Left cardiac atrium (tissue), 4 donors: Measurements from ENCODE around the gene SEPTIN11. TPM values are rescaled to one million over a fixed set of nuclear protein-coding genes. Genes with fewer than 3 reads are reported as not detected.

Experiments used
- ATAC-seq, 2 donors: fragments of 200-7000 bp; cut with Tn5 transposase; one replicate each; pipeline ENCODE4 v1.9.1; 2020; ENCODE audit warnings: mild to moderate bottlenecking in 2 of 2, moderate library complexity in 2 of 2
- DNase-seq: peaks from one replicate; pipeline ENCODE4 v3.0.0-alpha.2; 2020
- intact Hi-C, 2 donors: fragments of 100-400 bp; cut with DNase I; formaldehyde crosslinking; loops; one replicate each; pipeline versions ENCODE4 v1.14.1 to v1.15.1; 2022 to 2023
- long read RNA-seq: library from polyadenylated mRNA; unstranded; transcript quantifications from one replicate; pipeline ENCODE4 v2.0.0, GENCODE V29; 2021
- total RNA-seq, 2 donors: library from RNA; stranded (reverse); fragmentation: NEBNext Ultra II Directional; extraction: Animal tissue kit (Norgen Biotek cat#: 25700); gene quantifications; one replicate each; pipeline ENCODE4 v1.2.1, GENCODE V29; 2021
- donor health status: DM: no; HTN: yes; CAD: no.
- donor health status: DM: no; HTN: yes; CAD: no; lungs with severe emphysema.
- donor health status: DM: yes; HTN: yes; CAD: no.
- donor health status: Dilated cardiomyopathy.

The SEPTIN11 gene
- total RNA-seq: 10 to 100 TPM; 59.6 to 65.6 TPM
- long read RNA-seq, full-length matches to known transcripts: 19 of 47 reads
- long read RNA-seq, partial matches to known transcripts: 1 of 47 reads
- long read RNA-seq, other reads (novel, unspliced or antisense): 27 of 47 reads

DNA sequence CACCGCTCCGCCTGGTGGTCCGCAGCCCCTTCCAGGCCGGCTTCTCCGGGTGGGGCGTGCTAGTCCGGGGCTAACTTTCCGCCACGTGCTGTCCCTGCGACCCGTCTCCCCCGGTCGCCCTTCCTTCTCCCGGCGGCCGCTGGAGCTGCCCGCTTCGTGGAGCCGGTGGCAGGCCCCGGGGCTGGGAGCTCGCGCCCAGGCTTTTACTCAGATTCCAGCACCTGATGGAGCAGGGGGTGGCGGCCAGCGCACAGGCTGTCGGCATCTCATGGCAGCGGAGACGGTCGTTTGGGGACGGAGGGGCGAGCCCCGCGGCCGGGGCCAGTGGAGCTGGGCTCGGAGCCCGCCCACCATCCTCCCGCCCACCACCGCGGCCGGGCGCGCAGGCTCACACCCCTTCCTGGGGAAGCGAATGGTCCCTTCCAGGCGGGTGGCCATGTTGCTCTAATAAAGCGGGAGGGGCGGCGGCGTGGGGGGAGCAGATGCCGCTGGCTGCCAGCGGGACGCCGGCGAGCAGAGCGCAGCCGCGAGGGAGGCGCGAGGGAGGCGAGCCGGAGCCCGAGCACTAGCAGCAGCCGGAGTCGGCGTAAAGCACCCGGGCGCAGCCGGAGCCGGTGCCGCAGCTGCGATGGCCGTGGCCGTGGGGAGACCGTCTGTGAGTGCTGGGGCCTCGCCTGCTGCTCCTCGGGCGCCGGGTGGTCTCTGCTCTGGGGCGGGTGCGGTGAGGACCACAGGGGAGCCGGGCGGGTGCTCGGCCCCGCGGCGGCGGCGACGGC is at the start of gene SEPTIN11:
SEPTIN11 (plus strand) TSS at position 477 of the 776 bp plus-strand sequence; CDS start at position 629, 152 bp downstream.
- ATAC-seq: peak; percentile 93 to 95
- peak; percentile 96 for DNase-seq
- intact Hi-C loops: loop anchor here in 1 of 2 donors (5.0 kb wide), 1 partner anchor 38 kb away; no protein-coding TSS in a partner anchor

DNA sequence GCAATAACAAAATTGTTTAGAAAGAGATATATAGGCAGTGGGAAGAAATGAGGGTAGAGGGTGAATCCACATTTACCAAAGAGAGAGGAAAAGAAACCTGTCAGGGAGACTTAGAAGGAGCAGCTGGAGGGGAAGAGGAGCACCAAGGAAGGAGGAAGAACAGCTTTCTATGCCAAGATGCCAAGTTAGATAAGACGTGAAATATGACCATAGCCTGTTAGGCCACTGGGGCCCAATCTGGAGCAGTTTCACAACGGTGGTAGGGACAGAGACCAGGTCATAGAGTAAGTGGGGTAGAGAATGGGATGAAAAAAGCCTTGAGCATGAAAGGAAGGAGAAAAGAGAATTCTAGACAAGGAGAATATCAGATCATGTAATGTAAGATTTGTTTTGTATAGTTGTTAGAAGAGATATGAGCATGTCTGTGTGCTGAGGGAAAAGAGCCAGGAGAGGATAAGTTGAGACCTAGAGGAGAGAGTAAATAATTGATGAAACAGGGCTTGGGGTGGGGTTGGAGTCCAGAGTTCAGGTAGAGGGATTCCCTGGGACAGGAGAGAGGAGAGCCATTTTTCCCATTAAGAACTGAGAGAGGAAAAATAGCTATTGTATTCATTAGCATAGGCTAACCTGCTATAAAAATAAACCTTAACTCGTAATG is 47.2 kb upstream of the SEPTIN11 start:
- DNase-seq (no peak), ATAC-seq (no peak)
- intact Hi-C loops: no loop called here

DNA sequence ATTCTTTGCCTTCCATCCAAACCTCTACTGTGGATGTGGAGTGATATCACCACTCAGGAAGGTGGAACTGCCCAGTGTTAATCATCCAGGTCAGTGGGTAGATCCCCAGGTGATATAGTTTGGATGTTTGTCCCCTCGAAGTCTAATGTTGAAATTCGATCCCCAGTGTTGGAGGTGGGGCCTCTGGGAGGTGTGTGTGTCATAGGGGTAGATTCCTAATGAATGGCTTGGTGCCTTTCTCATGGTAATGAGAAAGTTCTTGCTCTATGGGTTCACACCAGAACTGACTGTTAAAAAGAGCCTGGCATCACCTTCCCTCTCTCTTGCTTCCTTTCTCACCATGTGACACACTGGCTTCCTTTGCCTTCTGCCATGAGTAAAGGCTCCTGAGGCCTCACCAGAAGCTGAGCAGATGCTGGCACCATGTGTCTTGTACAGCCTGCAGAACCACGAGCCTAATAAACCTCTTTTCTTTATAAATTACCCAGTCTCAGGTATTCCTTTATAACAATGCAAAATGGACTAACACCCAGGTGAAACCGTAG is 44.8 kb upstream of the SEPTIN11 start:
- ATAC-seq: no peak
- intact Hi-C loops: no loop called here

DNA sequence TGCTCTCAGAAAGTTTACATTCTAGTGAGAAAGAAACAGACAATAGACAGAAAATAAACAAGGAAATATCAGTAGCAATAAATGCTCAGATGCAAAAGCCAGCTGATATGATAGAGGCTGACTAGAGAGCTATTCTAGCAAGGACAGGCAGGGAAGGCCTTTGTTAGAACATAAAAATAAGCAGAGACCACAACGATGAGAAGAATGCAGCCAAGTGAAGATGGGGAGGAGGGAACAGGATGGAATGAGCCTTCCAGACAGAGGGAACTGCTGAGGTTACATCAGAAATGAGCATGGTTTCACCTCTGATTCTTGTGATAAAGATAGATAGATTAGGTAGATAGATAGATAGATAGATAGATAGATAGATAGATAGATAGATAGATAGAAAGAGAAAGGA is 44.0 kb upstream of the SEPTIN11 start:
- DNase-seq (no peak), ATAC-seq (no peak)
- intact Hi-C loops: no loop called here

More for the DNA sequence above, 44.8 kb upstream of the SEPTIN11 start:
- DNase-seq: no peak

DNA sequence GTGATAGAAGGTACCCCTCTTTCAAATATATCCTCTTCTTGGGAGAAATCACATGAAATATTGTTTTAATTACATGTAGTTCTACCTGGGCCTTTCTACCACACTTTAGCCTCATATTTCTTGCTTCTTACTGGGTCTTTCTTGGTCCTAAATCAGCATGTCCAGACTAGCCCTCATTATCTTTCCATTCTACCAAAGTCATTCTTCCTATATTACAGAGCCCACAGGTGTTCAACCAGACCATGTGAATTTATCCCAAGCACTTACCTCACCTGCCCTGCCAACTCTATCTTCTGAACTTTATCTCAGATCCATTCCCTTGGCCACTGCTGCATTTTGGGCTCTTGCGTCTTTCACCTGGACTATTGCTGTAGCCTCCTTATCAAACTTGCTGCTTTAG is 39.8 kb upstream of the SEPTIN11 start:
- intact Hi-C loops: no loop called here
- DNase-seq (no peak), ATAC-seq (no peak)

DNA sequence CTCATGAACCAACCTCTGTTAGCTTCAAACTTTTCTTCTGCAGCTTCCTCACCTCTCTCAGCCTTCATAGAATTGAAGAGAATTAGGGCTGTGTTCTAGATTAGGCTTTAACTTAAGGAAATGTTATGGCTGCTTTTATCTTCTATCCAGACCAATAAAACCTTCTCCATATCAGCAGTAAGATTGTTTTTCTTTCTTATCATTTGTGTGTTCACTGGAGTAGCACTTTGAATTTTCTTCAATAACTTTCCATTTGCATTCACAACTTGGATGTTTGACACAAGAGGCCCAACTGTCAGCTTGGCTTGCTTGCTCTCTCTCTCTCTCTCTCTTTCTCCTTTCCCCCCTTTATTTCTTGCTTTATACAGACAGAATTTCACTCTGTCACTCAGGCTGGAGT is 28.8 kb upstream of the SEPTIN11 start:
- DNase-seq: no peak
- intact Hi-C loops: no loop called here
- ATAC-seq: no peak

DNA sequence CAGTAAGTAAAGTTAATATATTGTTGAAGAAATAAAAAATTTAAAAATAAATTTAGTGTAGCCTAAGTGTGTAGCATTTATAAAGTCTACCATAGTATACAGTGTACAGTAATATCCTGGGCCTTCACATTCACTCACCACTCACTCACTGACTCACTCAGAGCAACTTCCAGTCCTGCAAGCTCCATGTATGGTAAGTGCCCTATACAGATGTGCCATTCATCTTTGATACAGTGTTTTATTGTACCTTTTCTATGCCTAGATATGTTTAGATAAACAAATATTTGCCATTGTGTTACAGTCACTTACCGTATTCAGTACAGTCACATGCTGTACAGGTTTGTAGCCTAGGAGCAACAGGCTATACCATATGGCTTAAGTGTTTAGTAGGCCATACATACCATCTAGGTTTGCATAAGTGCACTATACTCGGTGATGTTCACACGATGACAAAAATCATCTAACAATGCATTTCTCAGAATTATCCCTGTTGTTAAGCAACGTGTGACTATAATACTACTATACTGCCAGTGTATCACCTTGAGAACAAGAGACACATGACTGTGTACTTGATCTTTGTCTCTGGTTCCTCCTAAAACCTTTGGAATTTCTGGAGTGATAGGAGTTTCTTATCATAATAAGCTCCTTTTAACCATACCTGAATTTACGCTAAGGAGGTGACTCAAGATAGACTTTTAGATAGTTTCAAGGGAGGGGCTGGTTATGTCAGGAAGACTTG is 25.8 kb upstream of the SEPTIN11 start:
- no peak for ATAC-seq
- DNase-seq: no peak
- intact Hi-C loops: no loop called here

DNA sequence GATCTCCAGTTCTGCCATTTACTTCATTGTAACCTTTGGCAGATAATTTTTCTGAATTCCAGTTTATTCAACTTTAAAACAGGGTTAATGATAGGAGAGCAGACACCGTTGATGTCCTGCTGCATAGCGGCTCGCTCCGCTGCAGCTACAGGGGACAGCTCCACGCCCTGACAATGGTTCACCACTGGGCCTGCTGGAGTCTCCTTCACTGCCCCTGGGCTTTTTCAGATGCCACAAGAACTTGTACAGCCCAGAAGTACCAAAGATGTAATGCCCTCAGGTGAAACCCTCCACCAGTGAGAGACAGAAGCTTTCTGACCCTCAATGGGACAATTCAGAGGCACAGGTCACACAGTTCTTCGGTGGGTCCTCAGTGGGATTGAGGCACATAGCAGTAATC is 22.7 kb upstream of the SEPTIN11 start:
- no peak for ATAC-seq

DNA sequence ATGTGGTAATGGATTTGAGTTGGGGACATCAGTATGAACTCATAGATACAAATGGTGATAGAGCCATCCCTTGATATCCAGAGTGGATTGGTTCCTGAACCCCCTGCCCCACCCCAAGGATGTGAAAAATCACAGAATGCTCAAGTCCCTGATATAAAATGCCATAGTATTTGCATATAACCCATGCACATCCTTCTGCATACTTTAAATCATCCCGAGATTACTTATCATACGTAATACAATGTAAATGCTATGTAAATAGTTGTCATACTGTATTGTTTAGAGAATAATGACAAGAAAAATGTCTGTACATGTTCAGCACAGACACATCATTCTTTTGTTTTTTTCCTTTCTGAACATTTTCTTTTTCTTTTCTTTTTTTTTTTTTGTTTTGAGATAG is 18.9 kb upstream of the SEPTIN11 start:
- intact Hi-C loops: no loop called here
- no peak for ATAC-seq
- DNase-seq: no peak

More for the DNA sequence above, 22.7 kb upstream of the SEPTIN11 start:
- intact Hi-C loops: no loop called here
- no peak for DNase-seq

DNA sequence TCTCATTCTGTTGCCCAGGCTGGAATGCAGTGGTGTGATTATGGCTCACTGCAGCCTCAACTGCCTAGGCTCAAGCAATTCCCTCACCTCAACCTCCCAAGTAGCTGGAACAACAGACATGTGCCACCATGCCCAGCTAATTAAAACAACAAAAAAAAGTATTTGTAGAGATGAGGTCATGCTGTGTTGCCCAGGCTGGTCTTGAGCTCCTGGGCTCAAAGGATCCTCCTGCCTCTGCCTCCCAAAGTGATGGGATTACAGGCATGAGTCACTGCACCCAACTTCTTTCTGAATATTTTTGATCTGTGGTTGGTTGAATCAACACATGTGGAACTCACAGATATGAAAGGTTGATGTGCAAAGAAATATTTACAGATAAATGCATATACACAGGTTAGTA is 18.5 kb upstream of the SEPTIN11 start:
- intact Hi-C loops: no loop called here
- ATAC-seq: no peak

DNA sequence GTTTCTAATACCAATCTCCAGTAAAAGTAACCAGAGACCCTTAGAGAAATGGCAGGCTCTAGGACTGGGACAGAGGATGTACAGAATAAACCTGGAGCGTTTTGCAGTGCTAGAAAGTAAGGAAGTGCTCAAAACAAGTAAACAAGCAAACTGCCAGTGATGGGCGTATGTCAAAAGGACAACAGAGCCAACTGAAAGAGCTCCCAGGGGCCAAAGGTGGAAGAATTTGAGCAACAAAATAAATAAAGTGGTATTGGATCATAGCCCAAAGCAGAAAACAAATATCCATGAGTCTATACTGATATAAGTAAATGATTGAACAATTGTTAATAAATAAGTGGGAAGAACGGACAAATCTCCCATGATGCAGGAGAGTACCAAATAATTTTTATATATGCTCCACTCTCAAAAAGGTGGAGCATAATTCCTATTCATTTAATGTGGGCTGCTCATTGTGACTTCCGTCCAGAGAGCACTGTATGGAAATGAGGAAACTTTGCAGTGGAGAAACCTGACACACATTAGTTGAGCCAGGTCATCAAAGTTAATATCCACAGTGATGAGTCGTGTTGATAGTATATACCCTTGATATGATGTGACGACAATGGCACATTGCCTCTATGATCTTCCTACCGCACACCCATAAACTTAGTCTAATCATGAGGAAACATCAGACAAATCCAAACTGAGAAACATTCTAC is 17.8 kb upstream of the SEPTIN11 start:
- no peak for ATAC-seq
- intact Hi-C loops: no loop called here
- no peak for DNase-seq

More for the DNA sequence above, 18.5 kb upstream of the SEPTIN11 start:
- DNase-seq: no peak

DNA sequence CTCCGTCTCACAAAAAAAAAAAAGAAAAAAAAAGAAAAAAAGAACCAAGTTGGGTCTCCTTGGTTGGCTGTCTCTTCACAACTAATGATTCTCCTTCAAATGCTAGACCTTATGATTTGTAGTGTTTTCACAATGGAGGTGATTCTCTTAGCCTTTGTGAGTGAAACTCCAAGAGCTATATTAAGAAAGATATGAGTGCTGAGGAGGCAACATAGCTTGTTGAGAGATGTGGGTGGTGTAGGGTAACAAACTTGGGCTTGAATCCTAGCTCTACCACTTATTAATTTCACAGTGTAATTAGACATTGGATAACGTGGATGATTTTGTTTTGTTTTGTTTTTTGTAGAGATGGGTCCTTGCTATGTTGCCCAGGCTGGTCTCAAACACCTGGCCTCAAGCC is 10.4 kb upstream of the SEPTIN11 start:
- DNase-seq: no peak
- intact Hi-C loops: no loop called here

DNA sequence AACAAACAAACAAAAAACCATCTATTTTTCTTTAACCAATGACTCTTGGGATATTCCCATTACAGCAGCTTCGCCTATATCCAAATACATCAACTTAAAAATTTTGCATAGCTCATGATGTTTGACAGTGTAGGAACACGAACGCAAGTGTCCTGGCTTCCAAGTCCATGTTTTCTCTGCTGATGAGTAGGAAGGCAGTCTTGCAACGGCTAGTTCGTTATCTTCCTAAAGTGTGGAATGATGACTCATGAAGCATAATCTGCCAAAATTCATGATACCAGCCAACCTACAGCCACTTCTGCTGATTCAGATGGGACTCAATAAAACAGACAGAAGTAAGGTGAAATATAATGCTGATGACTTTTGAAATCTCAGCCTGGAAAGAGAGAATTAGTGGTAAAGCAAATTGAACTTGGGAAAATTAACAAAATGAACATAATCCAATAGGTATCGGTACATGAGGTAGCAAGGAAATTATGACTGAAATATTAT is 6.4 kb upstream of the SEPTIN11 start:
- peak; percentile 38 to 93 for ATAC-seq

More for the DNA sequence above, 10.4 kb upstream of the SEPTIN11 start:
- ATAC-seq: no peak

DNA sequence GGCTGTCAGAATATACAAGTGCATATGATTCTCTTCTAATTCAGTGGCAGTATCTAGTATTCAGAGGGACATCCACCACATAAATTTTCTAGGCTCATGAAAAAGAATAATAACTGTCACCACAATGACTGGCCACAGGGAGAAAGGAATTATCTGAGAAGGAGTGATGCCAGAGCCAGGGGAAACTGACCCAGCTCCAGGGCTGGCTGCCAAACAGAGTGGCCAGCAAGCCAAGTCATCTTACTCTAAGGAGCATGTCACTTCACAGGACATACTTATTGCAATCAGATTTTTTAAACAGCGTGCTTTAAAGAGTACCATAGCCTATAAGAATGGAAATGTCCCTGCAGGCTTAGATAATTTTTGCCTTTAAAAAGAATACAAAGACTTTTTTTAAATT is 5.8 kb upstream of the SEPTIN11 start:
- intact Hi-C loops: no loop called here
- ATAC-seq (peak in 1 of 2 donors; percentile 46), DNase-seq (peak; percentile 43)

More for the DNA sequence above, 6.4 kb upstream of the SEPTIN11 start:
- no peak for DNase-seq
- intact Hi-C loops: no loop called here

DNA sequence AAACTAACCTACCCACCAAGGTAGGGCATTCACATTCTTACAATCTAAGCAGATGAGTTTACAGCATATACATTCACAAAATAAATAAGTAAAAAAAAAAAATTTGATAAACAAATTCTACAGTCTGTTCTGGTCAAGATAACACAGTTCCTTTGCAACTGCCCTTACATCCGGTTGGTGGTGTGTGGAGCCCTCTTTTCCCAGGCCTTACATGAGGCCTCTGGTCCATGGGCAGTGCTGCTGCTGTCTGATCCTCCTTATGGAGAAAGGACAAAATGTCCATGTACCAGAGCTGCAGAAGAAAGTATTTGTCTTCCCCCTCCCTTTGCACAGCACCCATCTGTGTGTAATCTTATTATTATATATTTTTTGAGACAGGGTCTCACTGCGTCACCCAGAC is 2.2 kb upstream of the SEPTIN11 start:
- ATAC-seq (no peak), DNase-seq (no peak)
- intact Hi-C loops: no loop called here

DNA sequence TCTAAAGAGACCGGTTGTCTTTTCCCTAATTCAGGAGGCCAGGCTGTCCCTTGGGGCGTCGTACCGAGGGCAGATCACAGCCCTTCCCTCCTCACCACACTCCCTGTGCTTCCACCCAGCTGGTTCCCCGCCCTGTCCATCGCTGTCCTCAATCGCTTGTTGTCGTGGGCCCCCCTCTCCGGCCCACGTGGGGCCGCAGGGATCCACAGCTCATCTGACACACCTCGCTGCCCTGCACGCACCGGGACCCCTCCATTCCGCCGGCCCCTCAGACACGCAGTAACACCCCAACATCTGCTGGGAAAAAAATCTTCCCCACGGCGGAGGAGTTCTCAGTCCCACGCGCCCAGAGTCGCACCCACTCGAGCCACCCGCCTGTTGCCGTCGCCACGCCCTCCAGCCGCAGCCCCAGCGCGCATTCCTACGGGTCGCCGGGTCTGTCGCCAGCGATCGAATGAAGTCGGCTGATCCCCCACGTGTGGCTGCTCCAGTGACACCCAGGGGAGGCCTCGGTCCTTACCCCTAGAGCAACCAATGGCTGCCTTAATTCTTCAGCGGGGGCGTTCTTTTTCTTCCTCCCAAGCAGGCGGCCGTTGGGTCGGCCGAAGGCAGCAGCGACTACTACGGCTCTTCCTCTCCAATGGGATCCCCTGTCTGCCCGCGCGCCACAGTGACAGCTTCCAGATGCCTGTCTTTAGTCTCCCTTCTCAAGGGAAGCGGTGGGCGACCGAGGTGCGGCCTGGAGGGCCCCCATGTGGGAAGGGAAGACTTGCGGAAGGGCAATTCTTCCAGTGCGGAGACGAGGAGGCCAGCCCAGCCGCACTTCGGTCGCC is 893 bp upstream of the SEPTIN11 start:
- intact Hi-C loops: no loop called here
- DNase-seq (peak; percentile 78), ATAC-seq (peak; percentile 64 to 68)

DNA sequence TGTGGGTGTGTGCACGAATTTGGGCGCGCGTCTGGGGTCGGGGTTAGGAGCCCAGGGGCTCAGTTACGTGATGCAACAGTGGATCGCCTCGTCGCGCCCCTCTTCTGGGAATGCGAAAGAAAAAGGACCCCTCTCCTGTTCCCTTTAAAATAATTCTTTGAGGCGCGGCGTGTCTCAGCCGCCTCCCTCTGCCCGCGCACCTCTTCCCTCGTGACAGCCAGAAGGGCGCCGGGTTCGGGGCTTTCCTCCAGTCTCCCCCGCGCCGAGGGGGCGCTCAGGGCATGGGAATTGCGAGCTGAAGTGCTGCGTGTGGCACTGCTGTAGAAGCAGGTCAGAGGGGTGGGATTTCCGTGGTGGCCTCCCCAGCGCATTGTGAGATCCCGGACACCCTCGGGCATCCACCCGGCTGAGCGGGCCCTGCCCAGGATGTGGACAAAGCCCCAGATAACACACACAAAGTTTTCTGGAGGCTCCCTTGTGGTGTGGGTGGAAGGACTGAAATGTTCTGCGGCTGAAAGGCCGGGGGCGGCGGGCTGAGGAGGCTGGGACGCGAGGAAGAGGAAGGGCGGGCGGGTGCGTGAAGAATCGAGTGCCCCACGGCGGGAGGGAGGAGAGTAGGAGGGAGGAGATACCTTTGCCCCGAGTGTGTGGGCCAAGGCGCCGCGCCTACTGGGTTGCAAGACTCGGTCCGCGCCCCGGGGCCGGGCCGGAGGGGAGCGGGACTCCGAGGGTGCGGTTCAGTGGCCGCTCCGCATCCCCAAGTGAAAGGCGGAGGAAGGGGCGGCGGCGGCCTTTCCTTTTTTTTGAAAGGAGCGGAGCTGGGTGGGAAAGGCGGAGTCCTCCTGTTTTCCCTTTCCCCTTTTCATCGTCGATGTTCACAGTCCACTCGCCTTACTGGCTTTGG is 752 bp downstream of the SEPTIN11 start:
- intact Hi-C loops: loop anchor here in 1 of 2 donors (5.0 kb wide), 1 partner anchor 37 kb away; no protein-coding TSS in a partner anchor
- peak; percentile 58 for DNase-seq
- ATAC-seq: peak; percentile 21 to 27
